Keratinocyte (primary cell): ENCODE results near the gene RERE. TPM values are rescaled to one million over a fixed set of nuclear protein-coding genes. Genes with fewer than 3 reads are reported as not detected.

Experiments used
- DNase-seq: peaks from one replicate; pipeline ENCODE4 v3.0.0-alpha.2; 2011; ENCODE audit warnings: low read depth, missing footprints, low spot score
- FAIRE-seq: peaks from 2 replicates; lab custom pipeline; 2011; peaks lifted over from hg19 to GRCh38; lab: Jason Lieb, UNC
- H2AFZ ChIP-seq: 2 replicates; pipeline ENCODE4 v1.6.0; 2012; ENCODE audit warnings: low read length, control low read depth, inconsistent platforms; ENCODE audit not compliant: control insufficient read depth
- H3K27ac ChIP-seq: 2 replicates; pipeline ENCODE4 v1.5.1; 2011; ENCODE audit warnings: low read length; ENCODE audit not compliant: control insufficient read depth, insufficient read depth
- H3K27me3 ChIP-seq: 3 replicates; pipeline ENCODE4 v1.6.0; 2011; ENCODE audit warnings: low read length; ENCODE audit not compliant: control insufficient read depth, insufficient read depth; ENCODE audit errors: extremely low read depth
- H3K36me3 ChIP-seq, 2 experiments: 2 replicates in 1 of 2; 3 replicates in 1 of 2; pipeline ENCODE4 v1.5.1; 2011; ENCODE audit warnings: low read length in 2 of 2, mild to moderate bottlenecking in 1 of 2; ENCODE audit not compliant: control insufficient read depth in 2 of 2, insufficient read depth in 2 of 2; ENCODE audit errors: extremely low read depth in 1 of 2
- H3K4me1 ChIP-seq: 3 replicates; pipeline ENCODE4 v1.5.1; 2011; ENCODE audit warnings: low read length; ENCODE audit not compliant: control insufficient read depth, insufficient read depth; ENCODE audit errors: extremely low read depth
- H3K4me2 ChIP-seq: 3 replicates; pipeline ENCODE4 v1.6.0; 2011; ENCODE audit warnings: low read depth, low read length; ENCODE audit not compliant: control insufficient read depth, insufficient read depth; ENCODE audit errors: extremely low read depth
- H3K4me3 ChIP-seq, 3 experiments: fragments of 200-600 bp in 1 of 3; sonication (generic) in 1 of 3; 2 replicates in 2 of 3; 3 replicates in 1 of 3; pipeline ENCODE4 v1.5.1; 2011 to 2016; ENCODE audit warnings: low read length in 3 of 3, mild to moderate bottlenecking in 3 of 3, control low read depth in 2 of 3, inconsistent platforms in 1 of 3, low read depth in 1 of 3, mixed read lengths in 1 of 3, mixed run types in 1 of 3, moderate library complexity in 1 of 3; ENCODE audit not compliant: control insufficient read depth in 2 of 3, insufficient read depth in 2 of 3; ENCODE audit errors: extremely low read depth in 1 of 3
- H3K79me2 ChIP-seq: 2 replicates; pipeline ENCODE4 v1.6.0; 2012; ENCODE audit warnings: low read length; ENCODE audit not compliant: control insufficient read depth, insufficient read depth
- H3K9ac ChIP-seq: 3 replicates; pipeline ENCODE4 v1.6.0; 2011; ENCODE audit warnings: low read length; ENCODE audit not compliant: control insufficient read depth, insufficient read depth; ENCODE audit errors: extremely low read depth
- H3K9me1 ChIP-seq: 3 replicates; pipeline ENCODE4 v1.6.0; 2011; ENCODE audit warnings: low read length; ENCODE audit not compliant: control insufficient read depth, insufficient read depth; ENCODE audit errors: extremely low read depth
- H3K9me3 ChIP-seq: 2 replicates; pipeline ENCODE4 v1.5.1; 2012; ENCODE audit warnings: low read depth, low read length; ENCODE audit not compliant: control insufficient read depth
- H4K20me1 ChIP-seq: 3 replicates; pipeline ENCODE4 v1.6.0; 2011; ENCODE audit warnings: low read length; ENCODE audit not compliant: control insufficient read depth, insufficient read depth; ENCODE audit errors: extremely low read depth
- CTCF ChIP-seq, 3 experiments: IDR thresholded peaks in 1 of 3; conservative IDR thresholded peaks in 1 of 3; optimal IDR thresholded peaks in 1 of 3; 2 replicates in 2 of 3; 3 replicates in 1 of 3; pipeline versions ENCODE3 to v1.5.1; 2011; ENCODE audit warnings: low read length in 3 of 3, mild to moderate bottlenecking in 3 of 3, moderate library complexity in 2 of 3, control low read depth in 1 of 3, inconsistent platforms in 1 of 3; ENCODE audit not compliant: insufficient read depth in 2 of 3; ENCODE audit errors: extremely low read depth in 1 of 3
- EZH2 ChIP-seq: IDR thresholded peaks from one replicate; pipeline ENCODE4 v1.6.1; 2012; ENCODE audit warnings: inconsistent platforms, mild to moderate bottlenecking, low read length, moderate library complexity
- dilution Hi-C: fragments of 300-500 bp; cut with MboI; formaldehyde crosslinking; loops from one replicate; pipeline ENCODE4 v1.7.0; 2020; ENCODE audit warnings: low sequenced_read_pairs; ENCODE audit not compliant: extremely low pct_ligation_motif_present
- polyA plus RNA-seq, 5 experiments: library from polyadenylated mRNA; depleted of rRNA in 3 of 5; stranded (reverse) in 3 of 5; stranded (forward) in 1 of 5; unstranded in 1 of 5; fragments of >200 nt; gene quantifications; 1 replicate in 1 of 5; 2 replicates in 3 of 5; 3 replicates in 1 of 5; pipeline versions ENCODE4 v1.2.1 to v1.2.3, GENCODE V29; 2011 to 2012; ENCODE audit warnings: missing spikeins in 2 of 5, low read depth in 1 of 5, low replicate concordance in 1 of 5

The RERE gene
- polyA plus RNA-seq, 1 donor (not counting 4 experiments of a cell fraction or from before 2014, with no cell fraction given) = 3.8 TPM

- Histone ChIP-seq H3K4me2 (no peak overlapping the region), H3K9me1 (no peaks in the 10 kb centered on the region), H3K79me2 (no peaks in the 10 kb centered on the region), H3K36me3 (no peaks in the 10 kb centered on the region), H3K9ac (no peak overlapping the region), H3K27ac (no peak overlapping the region), H3K27me3 (no peaks in the 10 kb centered on the region), H3K4me3 (no peak overlapping the region), H3K9me3 (no peaks in the 10 kb centered on the region), H3K4me1 (peaks cover 13% of the 10 kb centered on the region), H4K20me1 (no peaks in the 10 kb centered on the region), H2AFZ (no peak overlapping the region)
- no peak for FAIRE-seq
- DNase-seq = no peak
- dilution Hi-C loops = no loop called here
- no peak for TF ChIP-seq CTCF (optimal IDR thresholded peaks at IDR 0.05 in 1 of 3, IDR thresholded peaks at IDR 0.05 in 1 of 3, conservative IDR thresholded peaks at IDR 0.05 in 1 of 3; ENCODE audit: extremely low read depth in 1 of 3, insufficient read depth in 2 of 3, low read length in 3 of 3)
- no peak for TF ChIP-seq EZH2
Observed at GRCh38 chr1:8825985-8826481, 8.6 kb upstream of the RERE start.

- FAIRE-seq = no peak
- H3K4me2 ChIP-seq = no peak overlapping the region
- H3K27ac ChIP-seq = no peak overlapping the region
- no peaks in the 10 kb centered on the region for H3K27me3 ChIP-seq
- H3K36me3 ChIP-seq = no peaks in the 10 kb centered on the region
- H3K4me1 ChIP-seq = peaks cover 18% of the 10 kb centered on the region
- no peak overlapping the region for H2AFZ ChIP-seq
- no peaks in the 10 kb centered on the region for H3K9me1 ChIP-seq
- H3K4me3 ChIP-seq = no peak overlapping the region
- no peaks in the 10 kb centered on the region for H4K20me1 ChIP-seq
- H3K79me2 ChIP-seq = no peaks in the 10 kb centered on the region
- dilution Hi-C loops = no loop called here
- DNase-seq = no peak
- no peaks in the 10 kb centered on the region for H3K9me3 ChIP-seq
- no peak overlapping the region for H3K9ac ChIP-seq
- no peak for TF ChIP-seq EZH2
- no peak for TF ChIP-seq CTCF (optimal IDR thresholded peaks at IDR 0.05 in 1 of 3, IDR thresholded peaks at IDR 0.05 in 1 of 3, conservative IDR thresholded peaks at IDR 0.05 in 1 of 3; ENCODE audit: extremely low read depth in 1 of 3, insufficient read depth in 2 of 3, low read length in 3 of 3)
Observed at GRCh38 chr1:8823295-8823664, 5.8 kb upstream of the RERE start.
